Activated CD4-positive, CD25-positive, alpha-beta regulatory T cell treated with anti-CD3 and anti-CD28 coated beads, Interleukin-2, amount 50 U/mL, for 72 hours (primary cell): ENCODE measurements around the gene GLIS2.

ENCODE experiments used
- DNase-seq: peaks from one replicate; pipeline ENCODE4 v3.0.0; 2021

Gene GLIS2

GRCh38 chr16:4354512-4355409 is 38.9 kb downstream of the GLIS2 start:
- DNase-seq: no peak

GRCh38 chr16:4356820-4357219 is 41.0 kb downstream of the GLIS2 start:
- DNase-seq: no peak

GRCh38 chr16:4358236-4358635 is 42.4 kb downstream of the GLIS2 start:
- DNase-seq: no peak

GRCh38 chr16:4358831-4359561 is 43.1 kb downstream of the GLIS2 start:
- DNase-seq: peak; percentile 78

- no peak for DNase-seq
These were observed 44.0 kb downstream of the GLIS2 start for GRCh38 chr16:4359914-4360313.

GRCh38 chr16:4360538-4361021 is 44.7 kb downstream of the GLIS2 start:
- no peak for DNase-seq

GRCh38 chr16:4361033-4361943 is 45.4 kb downstream of the GLIS2 start:
- DNase-seq: no peak

- no peak for DNase-seq
These were observed 46.1 kb downstream of the GLIS2 start for GRCh38 chr16:4361944-4362311.

- no peak for DNase-seq
These were observed 46.7 kb downstream of the GLIS2 start for GRCh38 chr16:4362476-4363135.

- DNase-seq: no peak
These were observed 48.5 kb downstream of the GLIS2 start for GRCh38 chr16:4364196-4365013.

GRCh38 chr16:4365014-4365406 is 49.1 kb downstream of the GLIS2 start:
- no peak for DNase-seq

GRCh38 chr16:4365615-4366014 is 49.7 kb downstream of the GLIS2 start:
- DNase-seq: no peak

- DNase-seq: no peak
These were observed 50.1 kb downstream of the GLIS2 start for GRCh38 chr16:4366016-4366415.

GRCh38 chr16:4367393-4367856 is 51.6 kb downstream of the GLIS2 start:
- DNase-seq: no peak

GRCh38 chr16:4369007-4369733 is 53.3 kb downstream of the GLIS2 start:
- DNase-seq: no peak

GRCh38 chr16:4370151-4370550 is 54.3 kb downstream of the GLIS2 start:
- DNase-seq: no peak

- DNase-seq: no peak
These were observed 54.9 kb downstream of the GLIS2 start for GRCh38 chr16:4370570-4371356.

- DNase-seq: peak; percentile 76
These were observed 55.6 kb downstream of the GLIS2 start, which contains the start of gene VASN for GRCh38 chr16:4371357-4372000. VASN (plus strand) TSS chr16:4371848; CDS start chr16:4380878, 9,030 bp downstream.

GRCh38 chr16:4372001-4372577 is 56.2 kb downstream of the GLIS2 start:
- peak; percentile 47 for DNase-seq
